Activated B cell treated with CpG ODN at 0.5 μM for 24 hours (primary cell): Measurements from ENCODE around the gene SHISA4. TPM values are rescaled to one million over a fixed set of nuclear protein-coding genes. Genes with fewer than 3 reads are reported as not detected.
"Not testable (repeated sequence)": the region's sequence is repeated elsewhere in the genome, so short reads cannot be mapped to it uniquely, and the experiment has no call there.

ENCODE experiments used
- ATAC-seq: fragments of 200-7000 bp; cut with Tn5 transposase; one replicate; pipeline ENCODE4 v1.10.0; 2021; ENCODE audit warnings: low read depth, mild to moderate bottlenecking, moderate library complexity
- CTCF ChIA-PET: fragments of 350-600 bp; sonication (Branson Sonifier 250); formaldehyde crosslinking; loops from one replicate; lab custom pipeline; 2021; ENCODE audit warnings: antibody characterized with exemption; lab: Charles Lee
- POLR2A ChIA-PET: fragments of 350-600 bp; sonication (Branson Sonifier 250); formaldehyde crosslinking; loops from one replicate; lab custom pipeline; 2021; ENCODE audit warnings: antibody characterized with exemption; lab: Charles Lee
- DNase-seq: peaks from one replicate; pipeline ENCODE4 v3.0.0; 2022
- H3K27ac Mint-ChIP-seq: one replicate; pipeline ENCODE4 v1.8.0; 2020; ENCODE audit warnings: mixed read lengths
- H3K27me3 Mint-ChIP-seq: one replicate; pipeline ENCODE4 v1.8.0; 2021; ENCODE audit warnings: mixed read lengths
- H3K36me3 Mint-ChIP-seq: one replicate; pipeline ENCODE4 v1.8.0; 2021; ENCODE audit warnings: low read depth, mixed read lengths
- H3K4me1 Mint-ChIP-seq: one replicate; pipeline ENCODE4 v1.8.0; 2021; ENCODE audit warnings: mixed read lengths
- H3K4me3 Mint-ChIP-seq: one replicate; pipeline ENCODE4 v1.8.0; 2020; ENCODE audit warnings: mild to moderate bottlenecking, mixed read lengths
- H3K9me3 Mint-ChIP-seq: one replicate; pipeline ENCODE4 v1.8.0; 2020; ENCODE audit warnings: mixed read lengths
- CTCF ChIP-seq: fragments of 200-600 bp; IDR thresholded peaks from one replicate; pipeline ENCODE4 v1.8.0; 2022; ENCODE audit warnings: antibody characterized with exemption, mild to moderate bottlenecking
- intact Hi-C: fragments of 100-400 bp; cut with micrococcal nuclease; formaldehyde crosslinking; loops from one replicate; pipeline ENCODE4 v1.15.1; 2024
- total RNA-seq: library from RNA; stranded (reverse); gene quantifications from 2 replicates; pipeline ENCODE4 v1.2.3, GENCODE V29; 2022

SHISA4 gene
- total RNA-seq, 1 donor from 2014 or later, result 0.35 TPM

GRCh38 chr1:201937624-201938213 is 49.0 kb downstream of the SHISA4 start:
- intact Hi-C loops, result no loop called here
- ATAC-seq, result no peak
- H3K27ac Mint-ChIP-seq, result no peak overlapping the region
- ChIA-PET CTCF (no interaction called here), POLR2A (no interaction called here)
- H3K27me3 Mint-ChIP-seq, result peaks cover 12% of the 10 kb centered on the region
- H3K4me3 Mint-ChIP-seq, result no peak overlapping the region
- H3K4me1 Mint-ChIP-seq, result no peaks in the 10 kb centered on the region
- DNase-seq, result no peak
- H3K36me3 Mint-ChIP-seq, result no peaks in the 10 kb centered on the region
- TF ChIP-seq CTCF, result no peak
- no peaks in the 10 kb centered on the region for H3K9me3 Mint-ChIP-seq

GRCh38 chr1:201938440-201939035 is 49.8 kb downstream of the SHISA4 start:
- DNase-seq (no peak), ATAC-seq (no peak)
- Mint-ChIP-seq H3K9me3 (no peaks in the 10 kb centered on the region), H3K4me1 (no peaks in the 10 kb centered on the region), H3K27me3 (peaks cover 11% of the 10 kb centered on the region), H3K4me3 (no peak overlapping the region), H3K36me3 (no peaks in the 10 kb centered on the region), H3K27ac (no peak overlapping the region)
- intact Hi-C loops, result no loop called here
- POLR2A ChIA-PET, result no interaction called here
- CTCF ChIA-PET, result no interaction called here
- no peak for TF ChIP-seq CTCF

GRCh38 chr1:201939148-201939547 is 50.5 kb downstream of the SHISA4 start:
- ChIA-PET CTCF (no interaction called here), POLR2A (no interaction called here)
- TF ChIP-seq CTCF, result no peak
- Mint-ChIP-seq H3K4me3 (no peak overlapping the region), H3K9me3 (no peaks in the 10 kb centered on the region), H3K27ac (no peak overlapping the region), H3K4me1 (no peaks in the 10 kb centered on the region), H3K36me3 (no peaks in the 10 kb centered on the region), H3K27me3 (peaks cover 16% of the 10 kb centered on the region)
- ATAC-seq (no peak), DNase-seq (no peak)
- intact Hi-C loops, result no loop called here

GRCh38 chr1:201939574-201939973 is 50.9 kb downstream of the SHISA4 start:
- no peak for ATAC-seq
- peaks cover 17% of the 10 kb centered on the region for H3K27me3 Mint-ChIP-seq

GRCh38 chr1:201940316-201940715 is 51.6 kb downstream of the SHISA4 start:
- intact Hi-C loops, POLR2A ChIA-PET, H3K36me3 Mint-ChIP-seq, H3K27ac Mint-ChIP-seq, ATAC-seq, H3K4me1 Mint-ChIP-seq, CTCF ChIA-PET, H3K4me3 Mint-ChIP-seq, H3K9me3 Mint-ChIP-seq, DNase-seq: not testable (repeated sequence)
- peaks cover 24% of the 10 kb centered on the region for H3K27me3 Mint-ChIP-seq

More at GRCh38 chr1:201939574-201939973, 50.9 kb downstream of the SHISA4 start:
- Mint-ChIP-seq H3K36me3 (no peaks in the 10 kb centered on the region), H3K4me1 (no peaks in the 10 kb centered on the region), H3K4me3 (no peak overlapping the region), H3K9me3 (no peaks in the 10 kb centered on the region), H3K27ac (no peak overlapping the region)
- intact Hi-C loops, result no loop called here
- TF ChIP-seq CTCF, result no peak
- CTCF ChIA-PET, result no interaction called here
- no peak for DNase-seq
- POLR2A ChIA-PET, result no interaction called here
